Naive thymus-derived CD4-positive, alpha-beta T cell (primary cell): Measurements from ENCODE around the gene IER5. TPM values are rescaled to one million over a fixed set of nuclear protein-coding genes. Genes with fewer than 3 reads are reported as not detected.

Source experiments
- ATAC-seq: fragments of 150-1000 bp; cut with Tn5 transposase; 2 replicates; pipeline ENCODE4 v1.10.0; 2021; ENCODE audit warnings: mild to moderate bottlenecking, moderate library complexity
- CTCF ChIA-PET: fragments of 350-600 bp; sonication (Branson Sonifier 250); formaldehyde crosslinking; loops from one replicate; lab custom pipeline; 2021; ENCODE audit warnings: antibody characterized with exemption; lab: Charles Lee
- POLR2A ChIA-PET: fragments of 350-600 bp; sonication (Branson Sonifier 250); formaldehyde crosslinking; loops from one replicate; lab custom pipeline; 2021; ENCODE audit warnings: antibody characterized with exemption, inconsistent platforms; lab: Charles Lee
- DNase-seq, 9 donors: peaks; one replicate each; pipeline versions ENCODE4 v3.0.0 to v3.0.0-alpha.2; 2020 to 2022; ENCODE audit warnings: mixed read lengths in 1 of 9
- H3K27ac ChIP-seq: one replicate; pipeline ENCODE4 v1.7.0; 2013; ENCODE audit warnings: mild to moderate bottlenecking, low read depth, low read length, moderate library complexity
- H3K27me3 ChIP-seq, 2 donors: one replicate each; pipeline ENCODE4 v1.7.0; 2013; ENCODE audit warnings: low read length in 2 of 2, mild to moderate bottlenecking in 2 of 2, moderate library complexity in 2 of 2; ENCODE audit not compliant: control insufficient read depth in 2 of 2, insufficient read depth in 2 of 2
- H3K36me3 ChIP-seq, 3 experiments: 1 replicate in 2 of 3; 2 replicates in 1 of 3; pipeline ENCODE4 v1.7.0; 2013; ENCODE audit warnings: low read length in 3 of 3, mild to moderate bottlenecking in 3 of 3, moderate library complexity in 1 of 3; ENCODE audit not compliant: insufficient read depth in 3 of 3, control insufficient read depth in 2 of 3
- H3K4me1 ChIP-seq, 2 donors: one replicate each; pipeline ENCODE4 v1.7.0; 2013; ENCODE audit warnings: low read length in 2 of 2, mild to moderate bottlenecking in 2 of 2, moderate library complexity in 1 of 2; ENCODE audit not compliant: control insufficient read depth in 2 of 2, insufficient read depth in 2 of 2
- H3K4me3 ChIP-seq: 2 replicates; pipeline ENCODE4 v1.7.0; 2013; ENCODE audit warnings: mild to moderate bottlenecking, low read length
- H3K9me3 ChIP-seq, 3 experiments: 1 replicate in 2 of 3; 2 replicates in 1 of 3; pipeline ENCODE4 v1.7.0; 2013; ENCODE audit warnings: low read length in 3 of 3; ENCODE audit not compliant: control insufficient read depth in 2 of 3
- H3K27ac Mint-ChIP-seq, 9 donors: one replicate each; pipeline ENCODE4 v1.8.0; 2020 to 2022; ENCODE audit warnings: mixed read lengths in 9 of 9, mild to moderate bottlenecking in 8 of 9, moderate library complexity in 5 of 9, inconsistent platforms in 2 of 9
- H3K27me3 Mint-ChIP-seq, 5 donors: one replicate each; pipeline ENCODE4 v1.8.0; 2021 to 2022; ENCODE audit warnings: mixed read lengths in 5 of 5, mild to moderate bottlenecking in 1 of 5
- H3K36me3 Mint-ChIP-seq, 5 donors: one replicate each; pipeline ENCODE4 v1.8.0; 2020 to 2022; ENCODE audit warnings: mixed read lengths in 5 of 5, mild to moderate bottlenecking in 3 of 5, inconsistent platforms in 1 of 5
- H3K4me1 Mint-ChIP-seq, 7 donors: one replicate each; pipeline ENCODE4 v1.8.0; 2020 to 2022; ENCODE audit warnings: mixed read lengths in 7 of 7, mild to moderate bottlenecking in 3 of 7, inconsistent platforms in 1 of 7
- H3K4me3 Mint-ChIP-seq, 10 donors: one replicate each; pipeline ENCODE4 v1.8.0; 2020 to 2022; ENCODE audit warnings: mild to moderate bottlenecking in 10 of 10, mixed read lengths in 10 of 10, moderate library complexity in 6 of 10, inconsistent platforms in 2 of 10
- H3K9me3 Mint-ChIP-seq, 11 donors: one replicate each; pipeline ENCODE4 v1.8.0; 2020 to 2022; ENCODE audit warnings: mixed read lengths in 11 of 11, mild to moderate bottlenecking in 4 of 11, inconsistent platforms in 1 of 11, moderate library complexity in 1 of 11
- intact Hi-C, 2 donors: fragments of 100-400 bp; cut with micrococcal nuclease; formaldehyde crosslinking; loops; one replicate each; pipeline ENCODE4 v1.15.1; 2023
- polyA plus RNA-seq, 2 donors: library from polyadenylated mRNA; unstranded; fragments of 300-500 nt; fragmentation: Illumina TruSeq; gene quantifications; one replicate each; pipeline ENCODE4 v1.2.3, GENCODE V29; 2021
- total RNA-seq, 6 experiments: library from RNA in 5 of 6; stranded (reverse) in 5 of 6; gene quantifications; 1 replicate in 5 of 6; 2 replicates in 1 of 6; pipeline ENCODE4 v1.2.3 and lab custom pipeline; 2021 to 2026

The IER5 gene
- total and polyA plus RNA-seq, 7 experiments from 2014 or later: 2.1 to 86.9 (median 13.3) TPM

GRCh38 chr1:181049378-181049777 is 39.1 kb upstream of the IER5 start:
- H3K36me3 Mint-ChIP-seq: peaks cover 7 to 49% (median 28%) of the 10 kb centered on the region in 5 donors
- ATAC-seq: no peak
- no peaks in the 10 kb centered on the region for H3K27me3 Mint-ChIP-seq
- Histone ChIP-seq H3K27ac (no peak overlapping the region), H3K9me3 (no peaks in the 10 kb centered on the region), H3K27me3 (no peaks in the 10 kb centered on the region), H3K36me3 (peaks cover 0 to 34% (median 7%) of the 10 kb centered on the region in 3 experiments), H3K4me1 (peaks cover 0 to 3% of the 10 kb centered on the region in 2 donors), H3K4me3 (no peak overlapping the region)
- intact Hi-C loops: no loop called here
- H3K4me3 Mint-ChIP-seq: no peak overlapping the region
- no peaks in the 10 kb centered on the region for H3K9me3 Mint-ChIP-seq
- peak overlapping the region in 1 of 9 donors; percentile 24 for H3K27ac Mint-ChIP-seq
- ChIA-PET POLR2A (no interaction called here), CTCF (no interaction called here)
- DNase-seq: no peak
- peaks cover 8 to 18% (median 16%) of the 10 kb centered on the region in 7 donors for H3K4me1 Mint-ChIP-seq

- H3K4me1 Mint-ChIP-seq: peaks cover 0 to 12% (median 8%) of the 10 kb centered on the region in 7 donors
- no peaks in the 10 kb centered on the region for H3K9me3 ChIP-seq
- H3K27me3 Mint-ChIP-seq: no peaks in the 10 kb centered on the region
- ChIA-PET POLR2A (interaction anchor here (1.3 kb wide), 1 partner anchor 18 kb away, joined by 3 read pairs; no protein-coding TSS in a partner anchor), CTCF (no interaction called here)
- intact Hi-C loops: no loop called here
- no peak overlapping the region for H3K27ac ChIP-seq
- no peak for DNase-seq
- peaks cover 14 to 54% (median 35%) of the 10 kb centered on the region in 5 donors for H3K36me3 Mint-ChIP-seq
- H3K4me3 Mint-ChIP-seq: no peak overlapping the region
- peaks cover 0 to 43% (median 7%) of the 10 kb centered on the region in 3 experiments for H3K36me3 ChIP-seq
- ATAC-seq: no peak
- no peaks in the 10 kb centered on the region for H3K4me1 ChIP-seq
- no peaks in the 10 kb centered on the region for H3K9me3 Mint-ChIP-seq
- H3K4me3 ChIP-seq: no peak overlapping the region
- no peaks in the 10 kb centered on the region for H3K27me3 ChIP-seq
- no peak overlapping the region for H3K27ac Mint-ChIP-seq
Measured at GRCh38 chr1:181050922-181051321, 37.6 kb upstream of the IER5 start.

- Mint-ChIP-seq H3K27me3 (no peaks in the 10 kb centered on the region), H3K27ac (no peak overlapping the region), H3K4me1 (peaks cover 0 to 12% (median 5%) of the 10 kb centered on the region in 7 donors), H3K4me3 (no peak overlapping the region), H3K36me3 (peaks cover 28 to 73% (median 57%) of the 10 kb centered on the region in 5 donors), H3K9me3 (peaks cover 3 to 28% (median 12%) of the 10 kb centered on the region in 11 donors)
- no peak for DNase-seq
- intact Hi-C loops: no loop called here
- Histone ChIP-seq H3K4me1 (no peaks in the 10 kb centered on the region), H3K9me3 (peaks cover 0 to 13% (median 0%) of the 10 kb centered on the region in 3 experiments), H3K27ac (no peak overlapping the region), H3K36me3 (peaks cover 0 to 39% (median 4%) of the 10 kb centered on the region in 3 experiments), H3K4me3 (no peak overlapping the region), H3K27me3 (no peaks in the 10 kb centered on the region)
- CTCF ChIA-PET: interaction anchor here (0.8 kb wide), 1 partner anchor 27 kb away, joined by 3 read pairs; no protein-coding TSS in a partner anchor
- POLR2A ChIA-PET: no interaction called here
- ATAC-seq: no peak
Measured at GRCh38 chr1:181056560-181056959, 31.9 kb upstream of the IER5 start.

- no peak overlapping the region for H3K27ac Mint-ChIP-seq
- POLR2A ChIA-PET: no interaction called here
Measured at GRCh38 chr1:181057079-181057478, 31.4 kb upstream of the IER5 start.

GRCh38 chr1:181059435-181059834 is 29.1 kb upstream of the IER5 start:
- ATAC-seq: no peak
- no peak overlapping the region for H3K27ac ChIP-seq
- peaks cover 0 to 13% (median 0%) of the 10 kb centered on the region in 3 experiments for H3K9me3 ChIP-seq
- H3K27me3 ChIP-seq: no peaks in the 10 kb centered on the region
- DNase-seq: no peak
- intact Hi-C loops: no loop called here
- Mint-ChIP-seq H3K4me3 (no peak overlapping the region), H3K4me1 (peaks cover 14 to 29% (median 22%) of the 10 kb centered on the region in 7 donors), H3K27ac (peak overlapping the region in 1 of 9 donors; percentile 37), H3K27me3 (no peaks in the 10 kb centered on the region), H3K36me3 (peaks cover 24 to 52% (median 46%) of the 10 kb centered on the region in 5 donors), H3K9me3 (peaks cover 3 to 28% (median 12%) of the 10 kb centered on the region in 11 donors)
- CTCF ChIA-PET: no interaction called here
- H3K36me3 ChIP-seq: peaks cover 0 to 26% (median 0%) of the 10 kb centered on the region in 3 experiments
- POLR2A ChIA-PET: no interaction called here
- H3K4me1 ChIP-seq: peaks cover 6 to 8% of the 10 kb centered on the region in 2 donors
- no peak overlapping the region for H3K4me3 ChIP-seq

More at GRCh38 chr1:181057079-181057478, 31.4 kb upstream of the IER5 start:
- Mint-ChIP-seq H3K4me1 (peaks cover under 1 to 16% (median 11%) of the 10 kb centered on the region in 7 donors), H3K4me3 (no peak overlapping the region), H3K27me3 (no peaks in the 10 kb centered on the region), H3K9me3 (peaks cover 3 to 28% (median 12%) of the 10 kb centered on the region in 11 donors), H3K36me3 (peaks cover 27 to 70% (median 57%) of the 10 kb centered on the region in 5 donors)
- Histone ChIP-seq H3K27me3 (no peaks in the 10 kb centered on the region), H3K9me3 (peaks cover 0 to 13% (median 0%) of the 10 kb centered on the region in 3 experiments), H3K36me3 (peaks cover 0 to 34% (median 0%) of the 10 kb centered on the region in 3 experiments), H3K27ac (no peak overlapping the region), H3K4me1 (peaks cover 0 to 4% of the 10 kb centered on the region in 2 donors), H3K4me3 (no peak overlapping the region)
- CTCF ChIA-PET: interaction anchor here (0.8 kb wide), 1 partner anchor 27 kb away, joined by 3 read pairs; no protein-coding TSS in a partner anchor
- ATAC-seq (no peak), DNase-seq (no peak)
- intact Hi-C loops: no loop called here

- peaks cover 0 to 13% (median 0%) of the 10 kb centered on the region in 3 experiments for H3K9me3 ChIP-seq
- no peak overlapping the region for H3K4me3 ChIP-seq
- Mint-ChIP-seq H3K27me3 (no peaks in the 10 kb centered on the region), H3K9me3 (peaks cover 3 to 28% (median 12%) of the 10 kb centered on the region in 11 donors), H3K4me3 (no peak overlapping the region), H3K27ac (no peak overlapping the region), H3K4me1 (peaks cover 14 to 28% (median 22%) of the 10 kb centered on the region in 7 donors), H3K36me3 (peaks cover 24 to 49% (median 44%) of the 10 kb centered on the region in 5 donors)
- ATAC-seq: no peak
- ChIA-PET CTCF (no interaction called here), POLR2A (no interaction called here)
- peaks cover 0 to 26% (median 0%) of the 10 kb centered on the region in 3 experiments for H3K36me3 ChIP-seq
- H3K4me1 ChIP-seq: peaks cover 6 to 8% of the 10 kb centered on the region in 2 donors
- H3K27ac ChIP-seq: no peak overlapping the region
- H3K27me3 ChIP-seq: no peaks in the 10 kb centered on the region
- DNase-seq: no peak
- intact Hi-C loops: no loop called here
Measured at GRCh38 chr1:181060066-181060465, 28.4 kb upstream of the IER5 start.
